C4-2B (cell line): Measurements from ENCODE around the gene CHST1.

Experiments used
- CTCF ChIP-seq: fragments of 450-650 bp; conservative IDR thresholded peaks from 2 replicates; pipeline ENCODE4 v1.5.1; 2017; ENCODE audit warnings: mild to moderate bottlenecking
- ZFX ChIP-seq: fragments of 450-650 bp; IDR thresholded peaks from 2 replicates; pipeline ENCODE4 v1.6.1; 2017

- TF ChIP-seq CTCF (no peak), ZFX (no peak)
These were observed 33.5 kb upstream of the CHST1 start for GRCh38 chr11:45698777-45699497.
